Liver (tissue), 3 donors: ENCODE results near the gene CBFA2T3.

Experiments
- FOXA1 ChIP-seq: IDR thresholded peaks from 2 replicates; pipeline ENCODE4 v1.6.1; 2016; ENCODE audit warnings: antibody characterized with exemption
- GABPA ChIP-seq, 2 donors: IDR thresholded peaks in 1 of 2; conservative IDR thresholded peaks in 1 of 2; 2 replicates each; pipeline ENCODE4 v1.6.1; 2016; ENCODE audit warnings: antibody characterized with exemption in 2 of 2, mild to moderate bottlenecking in 1 of 2, moderate library complexity in 1 of 2
- HNF4A ChIP-seq, 2 donors: conservative IDR thresholded peaks; 2 replicates each; pipeline ENCODE4 v1.6.1; 2016; ENCODE audit warnings: antibody characterized with exemption in 2 of 2, mild to moderate bottlenecking in 2 of 2
- HNF4G ChIP-seq: IDR thresholded peaks from 2 replicates; pipeline ENCODE4 v1.6.1; 2016; ENCODE audit warnings: antibody characterized with exemption
- MAX ChIP-seq: IDR thresholded peaks from 2 replicates; pipeline ENCODE4 v1.6.1; 2016; ENCODE audit warnings: antibody characterized with exemption
- NR2F2 ChIP-seq: IDR thresholded peaks from 2 replicates; pipeline ENCODE4 v1.6.1; 2016; ENCODE audit warnings: antibody characterized with exemption
- RAD21 ChIP-seq, 2 donors: IDR thresholded peaks; 2 replicates each; pipeline ENCODE4 v1.6.1; 2016; ENCODE audit warnings: antibody characterized with exemption in 2 of 2, mild to moderate bottlenecking in 2 of 2
- REST ChIP-seq: IDR thresholded peaks from 2 replicates; pipeline ENCODE4 v1.6.1; 2016; ENCODE audit warnings: antibody characterized with exemption, mild to moderate bottlenecking
- RXRA ChIP-seq, 2 donors: IDR thresholded peaks; 2 replicates each; pipeline ENCODE4 v1.6.1; 2017 to 2018; ENCODE audit warnings: antibody characterized with exemption in 2 of 2, mild to moderate bottlenecking in 1 of 2
- SP1 ChIP-seq: IDR thresholded peaks from 2 replicates; pipeline ENCODE4 v1.6.1; 2018; ENCODE audit warnings: antibody characterized with exemption, mild to moderate bottlenecking
- TAF1 ChIP-seq: conservative IDR thresholded peaks from 2 replicates; pipeline ENCODE4 v1.6.1; 2016; ENCODE audit warnings: antibody characterized with exemption, mild to moderate bottlenecking
- TF ChIP-seq, protein P1 (sequence below): fragments of 150-350 bp; IDR thresholded peaks from 2 replicates; pipeline ENCODE4 v1.5.1; 2017; ENCODE audit warnings: improper control_type of control experiment, low read depth, low read length; ENCODE audit not compliant: missing input control
- TF ChIP-seq, protein P2 (sequence below): IDR thresholded peaks from 2 replicates; pipeline ENCODE4 v1.6.1; 2016; ENCODE audit warnings: antibody characterized with exemption
- TF ChIP-seq, protein P3 (sequence below): IDR thresholded peaks from 2 replicates; pipeline ENCODE4 v1.6.1; 2016; ENCODE audit warnings: antibody characterized with exemption
- donor health status: healthy.
- donor health status: healthy.

GRCh38 chr16:88971371-88972097 lies 5.5 kb downstream of the CBFA2T3 start:
- TF ChIP-seq, protein P1, sequence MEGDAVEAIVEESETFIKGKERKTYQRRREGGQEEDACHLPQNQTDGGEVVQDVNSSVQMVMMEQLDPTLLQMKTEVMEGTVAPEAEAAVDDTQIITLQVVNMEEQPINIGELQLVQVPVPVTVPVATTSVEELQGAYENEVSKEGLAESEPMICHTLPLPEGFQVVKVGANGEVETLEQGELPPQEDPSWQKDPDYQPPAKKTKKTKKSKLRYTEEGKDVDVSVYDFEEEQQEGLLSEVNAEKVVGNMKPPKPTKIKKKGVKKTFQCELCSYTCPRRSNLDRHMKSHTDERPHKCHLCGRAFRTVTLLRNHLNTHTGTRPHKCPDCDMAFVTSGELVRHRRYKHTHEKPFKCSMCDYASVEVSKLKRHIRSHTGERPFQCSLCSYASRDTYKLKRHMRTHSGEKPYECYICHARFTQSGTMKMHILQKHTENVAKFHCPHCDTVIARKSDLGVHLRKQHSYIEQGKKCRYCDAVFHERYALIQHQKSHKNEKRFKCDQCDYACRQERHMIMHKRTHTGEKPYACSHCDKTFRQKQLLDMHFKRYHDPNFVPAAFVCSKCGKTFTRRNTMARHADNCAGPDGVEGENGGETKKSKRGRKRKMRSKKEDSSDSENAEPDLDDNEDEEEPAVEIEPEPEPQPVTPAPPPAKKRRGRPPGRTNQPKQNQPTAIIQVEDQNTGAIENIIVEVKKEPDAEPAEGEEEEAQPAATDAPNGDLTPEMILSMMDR: no peak
- no peak for TF ChIP-seq MAX
- TF ChIP-seq FOXA1: no peak
- no peak for TF ChIP-seq HNF4A (conservative IDR thresholded peaks at IDR 0.05)
- no peak for TF ChIP-seq SP1
- TF ChIP-seq, protein P2, sequence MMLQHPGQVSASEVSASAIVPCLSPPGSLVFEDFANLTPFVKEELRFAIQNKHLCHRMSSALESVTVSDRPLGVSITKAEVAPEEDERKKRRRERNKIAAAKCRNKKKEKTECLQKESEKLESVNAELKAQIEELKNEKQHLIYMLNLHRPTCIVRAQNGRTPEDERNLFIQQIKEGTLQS: no peak
- TF ChIP-seq, protein P3, sequence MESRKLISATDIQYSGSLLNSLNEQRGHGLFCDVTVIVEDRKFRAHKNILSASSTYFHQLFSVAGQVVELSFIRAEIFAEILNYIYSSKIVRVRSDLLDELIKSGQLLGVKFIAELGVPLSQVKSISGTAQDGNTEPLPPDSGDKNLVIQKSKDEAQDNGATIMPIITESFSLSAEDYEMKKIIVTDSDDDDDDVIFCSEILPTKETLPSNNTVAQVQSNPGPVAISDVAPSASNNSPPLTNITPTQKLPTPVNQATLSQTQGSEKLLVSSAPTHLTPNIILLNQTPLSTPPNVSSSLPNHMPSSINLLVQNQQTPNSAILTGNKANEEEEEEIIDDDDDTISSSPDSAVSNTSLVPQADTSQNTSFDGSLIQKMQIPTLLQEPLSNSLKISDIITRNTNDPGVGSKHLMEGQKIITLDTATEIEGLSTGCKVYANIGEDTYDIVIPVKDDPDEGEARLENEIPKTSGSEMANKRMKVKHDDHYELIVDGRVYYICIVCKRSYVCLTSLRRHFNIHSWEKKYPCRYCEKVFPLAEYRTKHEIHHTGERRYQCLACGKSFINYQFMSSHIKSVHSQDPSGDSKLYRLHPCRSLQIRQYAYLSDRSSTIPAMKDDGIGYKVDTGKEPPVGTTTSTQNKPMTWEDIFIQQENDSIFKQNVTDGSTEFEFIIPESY: no peak
- no peak for TF ChIP-seq GABPA (IDR thresholded peaks at IDR 0.05 in 1 of 2, conservative IDR thresholded peaks at IDR 0.05 in 1 of 2)
- no peak for TF ChIP-seq RAD21 (IDR thresholded peaks at IDR 0.05)
- TF ChIP-seq TAF1: no peak
- no peak for TF ChIP-seq NR2F2
- no peak for TF ChIP-seq RXRA (IDR thresholded peaks at IDR 0.05)
- no peak for TF ChIP-seq HNF4G
- TF ChIP-seq REST: no peak
